Measurements from ENCODE around the gene ACSBG1.

DNA sequence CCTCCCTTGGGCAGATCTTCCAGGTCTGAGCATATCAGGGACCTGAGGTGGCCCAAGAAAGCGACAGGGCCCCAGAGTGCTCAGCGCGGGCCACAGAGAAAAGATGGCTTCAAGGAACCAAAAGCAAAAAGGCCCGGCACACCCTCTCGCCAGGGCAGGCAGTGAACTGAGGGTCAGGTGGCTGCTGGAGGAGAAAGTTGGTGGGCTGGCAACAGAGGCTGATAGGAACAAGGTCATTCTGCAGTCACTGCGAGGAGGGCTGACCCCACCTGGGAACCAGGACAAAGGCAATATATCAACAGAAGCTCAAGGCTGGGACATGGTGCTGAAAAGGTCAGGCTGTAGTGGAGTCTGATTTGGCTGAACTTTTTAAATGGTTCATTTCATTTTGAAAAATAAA lies 2.8 kb upstream of the ACSBG1 start:
- TF ChIP-seq POLR2AphosphoS5 (IDR thresholded peaks at IDR 0.05), result no peak
- TF ChIP-seq EP300 (IDR thresholded peaks at IDR 0.05), result no peak
- TF ChIP-seq, protein P1, sequence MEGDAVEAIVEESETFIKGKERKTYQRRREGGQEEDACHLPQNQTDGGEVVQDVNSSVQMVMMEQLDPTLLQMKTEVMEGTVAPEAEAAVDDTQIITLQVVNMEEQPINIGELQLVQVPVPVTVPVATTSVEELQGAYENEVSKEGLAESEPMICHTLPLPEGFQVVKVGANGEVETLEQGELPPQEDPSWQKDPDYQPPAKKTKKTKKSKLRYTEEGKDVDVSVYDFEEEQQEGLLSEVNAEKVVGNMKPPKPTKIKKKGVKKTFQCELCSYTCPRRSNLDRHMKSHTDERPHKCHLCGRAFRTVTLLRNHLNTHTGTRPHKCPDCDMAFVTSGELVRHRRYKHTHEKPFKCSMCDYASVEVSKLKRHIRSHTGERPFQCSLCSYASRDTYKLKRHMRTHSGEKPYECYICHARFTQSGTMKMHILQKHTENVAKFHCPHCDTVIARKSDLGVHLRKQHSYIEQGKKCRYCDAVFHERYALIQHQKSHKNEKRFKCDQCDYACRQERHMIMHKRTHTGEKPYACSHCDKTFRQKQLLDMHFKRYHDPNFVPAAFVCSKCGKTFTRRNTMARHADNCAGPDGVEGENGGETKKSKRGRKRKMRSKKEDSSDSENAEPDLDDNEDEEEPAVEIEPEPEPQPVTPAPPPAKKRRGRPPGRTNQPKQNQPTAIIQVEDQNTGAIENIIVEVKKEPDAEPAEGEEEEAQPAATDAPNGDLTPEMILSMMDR (IDR thresholded peaks at IDR 0.05), result no peak

All from gastroesophageal sphincter (tissue), 3 donors.